Memory B cell (primary cell): Measurements from ENCODE around the gene AAGAB.
"Not testable (repeated sequence)": the region's sequence is repeated elsewhere in the genome, so short reads cannot be mapped to it uniquely, and the experiment has no call there.

Experiments
- ATAC-seq: fragments of 150-1000 bp; cut with Tn5 transposase; 2 replicates; pipeline ENCODE4 v1.10.0; 2021; ENCODE audit warnings: low read depth, mild to moderate bottlenecking, moderate library complexity
- DNase-seq, 2 donors: peaks; one replicate each; pipeline ENCODE4 v3.0.0; 2022; ENCODE audit warnings: low spot score in 2 of 2
- H3K27ac Mint-ChIP-seq: one replicate; pipeline ENCODE4 v1.8.0; 2022; ENCODE audit warnings: mild to moderate bottlenecking, moderate library complexity, mixed read lengths
- H3K27me3 Mint-ChIP-seq: one replicate; pipeline ENCODE4 v1.8.0; 2022; ENCODE audit warnings: mixed read lengths
- H3K36me3 Mint-ChIP-seq: one replicate; pipeline ENCODE4 v1.8.0; 2022; ENCODE audit warnings: mild to moderate bottlenecking, mixed read lengths
- H3K4me1 Mint-ChIP-seq: one replicate; pipeline ENCODE4 v1.8.0; 2022; ENCODE audit warnings: mixed read lengths
- H3K4me3 Mint-ChIP-seq: one replicate; pipeline ENCODE4 v1.8.0; 2022; ENCODE audit warnings: mild to moderate bottlenecking, moderate library complexity, mixed read lengths
- H3K9me3 Mint-ChIP-seq: one replicate; pipeline ENCODE4 v1.8.0; 2022; ENCODE audit warnings: mixed read lengths

The AAGAB gene, protein sequence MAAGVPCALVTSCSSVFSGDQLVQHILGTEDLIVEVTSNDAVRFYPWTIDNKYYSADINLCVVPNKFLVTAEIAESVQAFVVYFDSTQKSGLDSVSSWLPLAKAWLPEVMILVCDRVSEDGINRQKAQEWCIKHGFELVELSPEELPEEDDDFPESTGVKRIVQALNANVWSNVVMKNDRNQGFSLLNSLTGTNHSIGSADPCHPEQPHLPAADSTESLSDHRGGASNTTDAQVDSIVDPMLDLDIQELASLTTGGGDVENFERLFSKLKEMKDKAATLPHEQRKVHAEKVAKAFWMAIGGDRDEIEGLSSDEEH

GRCh38 chr15:67254238-67255175, at the start of gene AAGAB, which contains the start of gene IQCH:
TSS of gene AAGAB (minus strand) at chr15:67254661. CDS start at chr15:67254631, 30 bp downstream.
TSS of gene IQCH (plus strand) at chr15:67254786. CDS start at chr15:67254897, 111 bp downstream.
- ATAC-seq: peak; percentile 88
- peaks cover 3% of the 10 kb centered on the region for H3K36me3 Mint-ChIP-seq
- H3K27ac Mint-ChIP-seq: peak within 1 kb of the TSS; percentile 94
- peaks cover 16% of the 10 kb centered on the region for H3K4me1 Mint-ChIP-seq
- no peaks in the 10 kb centered on the region for H3K27me3 Mint-ChIP-seq
- H3K9me3 Mint-ChIP-seq: no peaks in the 10 kb centered on the region
- DNase-seq: peak; percentile 99
- peak within 1 kb of the TSS; percentile 93 for H3K4me3 Mint-ChIP-seq

DNA sequence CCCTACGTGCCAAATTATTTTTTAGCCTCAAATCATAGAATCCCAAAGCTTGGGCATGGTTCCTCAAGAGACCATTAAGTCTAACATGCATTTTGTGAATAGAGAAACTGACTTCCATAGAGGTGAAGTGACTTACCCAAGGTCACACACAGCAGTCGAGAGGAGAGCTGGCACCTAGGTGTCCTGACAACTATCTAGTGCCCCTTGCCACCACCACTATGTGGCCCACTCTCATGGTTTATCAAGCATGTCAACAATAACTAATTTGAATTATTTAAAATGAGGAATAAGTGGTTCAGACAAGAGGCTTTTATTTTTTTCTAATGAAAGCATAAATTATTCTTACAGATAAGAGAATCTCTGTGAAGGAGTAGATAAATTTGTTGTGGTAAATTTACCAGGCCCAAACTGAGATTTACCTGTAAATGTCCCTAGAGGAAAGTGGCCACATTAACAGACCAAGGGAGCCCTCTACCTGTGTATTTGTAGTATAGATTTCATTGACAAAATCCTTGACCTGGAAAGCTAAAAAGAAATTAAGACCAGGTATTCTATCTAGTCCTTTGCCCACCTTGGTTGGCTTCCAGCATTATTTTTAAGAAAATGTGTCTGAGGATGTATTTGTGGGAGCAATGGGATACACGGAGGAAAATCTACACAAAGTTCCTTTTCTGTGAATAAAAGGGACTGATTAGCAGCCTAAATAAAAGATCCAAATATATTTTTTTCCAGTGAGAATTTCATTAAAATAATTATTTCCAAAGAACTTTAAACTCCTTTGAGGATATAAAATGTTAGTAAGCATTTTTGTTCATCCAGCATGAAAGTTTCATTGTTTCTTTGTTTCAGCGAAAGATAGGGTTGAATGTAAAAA, 49.3 kb upstream of the AAGAB start:
- DNase-seq: peak in 1 of 2 donors; percentile 22
- H3K4me1 Mint-ChIP-seq: no peaks in the 10 kb centered on the region
- H3K27me3 Mint-ChIP-seq: no peaks in the 10 kb centered on the region
- H3K27ac Mint-ChIP-seq: no peak overlapping the region
- H3K9me3 Mint-ChIP-seq: no peaks in the 10 kb centered on the region
- ATAC-seq: peak; percentile 65
- H3K36me3 Mint-ChIP-seq: no peaks in the 10 kb centered on the region
- H3K4me3 Mint-ChIP-seq: no peak overlapping the region

DNA sequence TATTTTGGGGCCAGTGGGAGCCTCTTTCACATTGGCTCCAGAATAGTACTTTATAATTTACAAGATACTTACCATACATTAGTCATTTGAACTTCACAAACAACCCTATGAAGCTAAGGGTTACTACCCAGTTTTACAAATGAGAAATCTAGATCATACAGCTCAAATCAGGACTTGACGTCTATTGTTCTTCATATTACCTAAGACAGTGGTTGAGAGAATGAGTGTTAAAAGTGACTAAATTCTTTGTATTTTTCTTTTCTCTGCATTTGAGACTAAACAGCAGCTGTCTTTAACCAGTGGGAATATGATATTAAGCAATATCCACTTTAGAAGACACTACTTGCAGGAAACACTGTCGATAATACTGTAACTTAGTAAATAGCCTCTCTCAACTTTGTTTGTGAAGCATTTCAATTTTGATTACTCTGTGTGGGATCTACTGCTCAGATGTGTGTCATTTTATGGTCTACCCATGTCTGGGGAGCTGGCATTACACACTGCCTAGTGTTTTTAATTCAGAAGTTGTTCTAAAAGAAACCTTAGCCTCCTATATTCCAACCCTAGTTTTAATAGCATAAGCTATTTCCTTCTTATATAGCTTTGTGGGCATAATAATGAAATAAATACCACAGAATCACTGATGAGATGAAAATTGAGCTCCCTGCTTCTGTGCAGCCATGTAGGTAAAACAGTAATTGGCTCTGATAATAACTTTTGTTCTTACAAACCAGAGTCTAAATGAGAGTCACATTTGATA, 46.0 kb upstream of the AAGAB start:
- Mint-ChIP-seq H3K27ac (no peak overlapping the region), H3K4me1 (peaks cover 14% of the 10 kb centered on the region), H3K27me3 (no peaks in the 10 kb centered on the region), H3K36me3 (no peaks in the 10 kb centered on the region), H3K4me3 (no peak overlapping the region), H3K9me3 (no peaks in the 10 kb centered on the region)
- DNase-seq: no peak
- no peak for ATAC-seq

DNA sequence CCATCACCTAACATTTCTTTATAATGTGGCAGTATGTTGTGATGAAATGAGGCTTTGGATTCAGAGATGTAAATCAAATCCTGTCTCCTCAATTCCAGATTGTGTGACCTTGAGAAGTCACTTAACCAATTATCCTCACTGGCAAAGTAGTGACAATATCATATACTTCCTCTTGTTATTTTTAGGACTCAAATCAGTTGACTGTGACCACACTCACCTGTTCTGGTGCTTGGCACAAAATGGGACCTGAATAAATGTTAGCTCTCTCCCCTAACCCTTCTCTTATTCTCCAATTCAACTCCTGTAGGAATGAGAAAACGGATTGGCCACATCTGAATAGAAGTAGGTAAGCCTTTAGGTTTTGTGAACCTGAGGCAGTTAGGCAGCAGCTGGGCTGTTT, 42.2 kb upstream of the AAGAB start:
- no peaks in the 10 kb centered on the region for H3K9me3 Mint-ChIP-seq
- no peaks in the 10 kb centered on the region for H3K27me3 Mint-ChIP-seq
- no peaks in the 10 kb centered on the region for H3K36me3 Mint-ChIP-seq
- peaks cover 14% of the 10 kb centered on the region for H3K4me1 Mint-ChIP-seq
- ATAC-seq (peak; percentile 82), DNase-seq (no peak)
- H3K4me3 Mint-ChIP-seq: no peak overlapping the region
- peak overlapping the region; percentile 1 for H3K27ac Mint-ChIP-seq

DNA sequence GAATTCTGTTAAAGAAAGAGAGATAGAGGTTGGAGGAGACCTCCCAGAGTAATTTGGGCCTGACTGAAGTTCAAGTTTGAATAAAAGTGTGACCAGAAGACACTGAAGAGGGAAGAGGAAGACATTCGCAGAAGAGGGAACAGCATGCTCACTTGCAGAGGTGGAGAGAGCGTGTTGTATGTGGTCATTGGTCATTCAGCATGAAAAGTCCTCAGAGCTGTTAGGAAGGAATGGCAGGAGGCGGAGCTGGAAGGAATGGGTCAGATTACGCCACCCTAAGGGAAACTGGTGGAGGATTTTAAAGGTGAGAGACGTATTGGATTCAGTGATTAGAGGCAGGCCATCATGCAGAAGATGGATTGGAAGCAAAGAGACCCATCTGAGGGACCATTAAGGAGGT, 41.7 kb upstream of the AAGAB start:
- Mint-ChIP-seq H3K36me3 (no peaks in the 10 kb centered on the region), H3K9me3 (no peaks in the 10 kb centered on the region), H3K27me3 (no peaks in the 10 kb centered on the region), H3K27ac (peak overlapping the region; percentile 1), H3K4me1 (peaks cover 14% of the 10 kb centered on the region), H3K4me3 (no peak overlapping the region)
- no peak for ATAC-seq
- no peak for DNase-seq

DNA sequence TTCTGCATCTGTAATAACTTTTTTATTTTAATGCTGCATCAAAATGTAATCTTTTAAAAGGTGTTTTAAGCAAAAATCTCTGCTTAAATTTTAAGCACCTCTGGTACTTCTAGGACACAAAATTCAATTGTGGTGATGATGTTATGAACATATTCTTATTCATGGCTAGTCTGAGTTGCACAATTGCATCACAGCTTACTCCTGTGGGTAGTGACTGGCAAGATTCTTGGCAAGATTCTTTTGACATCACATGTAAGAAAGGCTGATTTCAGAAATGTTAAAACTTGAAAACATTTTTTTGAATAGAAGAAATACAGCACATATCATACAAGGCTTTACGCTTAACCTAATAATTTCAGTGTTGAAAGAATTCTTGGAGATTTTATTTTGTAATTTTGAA, 35.9 kb upstream of the AAGAB start:
- no peaks in the 10 kb centered on the region for H3K27me3 Mint-ChIP-seq
- no peak for DNase-seq
- no peaks in the 10 kb centered on the region for H3K4me1 Mint-ChIP-seq
- H3K36me3 Mint-ChIP-seq: no peaks in the 10 kb centered on the region
- H3K4me3 Mint-ChIP-seq: no peak overlapping the region
- H3K9me3 Mint-ChIP-seq: peaks cover 5% of the 10 kb centered on the region
- no peak for ATAC-seq
- H3K27ac Mint-ChIP-seq: no peak overlapping the region

GRCh38 chr15:67286400-67286799, 31.9 kb upstream of the AAGAB start:
- not testable (repeated sequence) for H3K4me1 Mint-ChIP-seq, ATAC-seq, DNase-seq, H3K4me3 Mint-ChIP-seq, H3K27ac Mint-ChIP-seq, H3K27me3 Mint-ChIP-seq, H3K36me3 Mint-ChIP-seq, H3K9me3 Mint-ChIP-seq

DNA sequence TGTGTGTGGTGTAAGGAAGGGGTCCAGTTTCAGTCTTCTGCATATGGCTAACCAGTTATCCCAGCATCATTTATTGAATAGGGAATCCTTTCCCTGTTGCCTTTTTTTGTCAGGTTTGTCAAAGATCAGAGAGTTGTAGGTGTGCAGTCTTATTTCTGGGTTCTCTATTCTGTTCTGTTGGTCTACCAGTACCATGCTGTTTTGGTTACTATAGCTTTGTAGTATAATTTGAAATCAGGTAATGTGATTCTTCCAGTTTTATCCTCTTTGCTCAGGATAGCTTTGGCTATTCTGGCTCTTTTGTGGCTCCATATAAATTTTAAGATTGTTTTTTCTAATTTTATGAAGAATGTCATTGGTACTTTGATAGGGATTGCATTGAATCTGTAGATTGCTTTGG, 31.2 kb upstream of the AAGAB start:
- not testable (repeated sequence) for H3K4me1 Mint-ChIP-seq, H3K36me3 Mint-ChIP-seq, H3K9me3 Mint-ChIP-seq, H3K4me3 Mint-ChIP-seq, H3K27me3 Mint-ChIP-seq, DNase-seq, H3K27ac Mint-ChIP-seq, ATAC-seq

DNA sequence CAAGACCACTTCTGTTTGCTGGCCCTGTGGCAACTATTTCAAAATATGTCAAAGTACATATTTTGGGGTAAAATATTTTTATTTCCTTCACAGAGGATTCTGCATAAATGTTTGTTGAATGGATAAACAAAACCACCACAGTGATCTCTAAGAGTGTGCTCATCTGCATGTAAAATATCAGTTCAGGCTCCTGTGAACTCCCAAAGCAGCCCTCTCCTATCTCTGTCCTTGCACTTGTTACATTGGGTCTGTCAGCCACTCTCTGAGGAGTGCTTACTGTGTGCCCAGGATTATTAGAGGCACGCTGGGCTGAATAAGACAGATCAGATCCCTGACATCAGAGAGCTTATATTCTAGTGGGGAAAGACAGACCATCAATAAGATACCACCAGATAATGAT, 27.3 kb upstream of the AAGAB start:
- Mint-ChIP-seq H3K36me3 (no peaks in the 10 kb centered on the region), H3K9me3 (peaks cover 6% of the 10 kb centered on the region), H3K4me1 (no peaks in the 10 kb centered on the region), H3K27ac (no peak overlapping the region), H3K27me3 (peaks cover 2% of the 10 kb centered on the region), H3K4me3 (no peak overlapping the region)
- DNase-seq: no peak
- no peak for ATAC-seq

- DNase-seq: no peak
- peaks cover 2% of the 10 kb centered on the region for H3K27me3 Mint-ChIP-seq
- no peak overlapping the region for H3K4me3 Mint-ChIP-seq
- ATAC-seq: no peak
- H3K4me1 Mint-ChIP-seq: no peaks in the 10 kb centered on the region
- no peaks in the 10 kb centered on the region for H3K9me3 Mint-ChIP-seq
- H3K36me3 Mint-ChIP-seq: peaks cover 1% of the 10 kb centered on the region
- no peak overlapping the region for H3K27ac Mint-ChIP-seq
Measured at GRCh38 chr15:67280217-67280616, 25.8 kb upstream of the AAGAB start.

- Mint-ChIP-seq H3K4me1 (no peaks in the 10 kb centered on the region), H3K4me3 (no peak overlapping the region), H3K27ac (no peak overlapping the region), H3K9me3 (peaks cover 13% of the 10 kb centered on the region), H3K27me3 (peaks cover 2% of the 10 kb centered on the region), H3K36me3 (peaks cover 10% of the 10 kb centered on the region)
- ATAC-seq: no peak
- DNase-seq: no peak
Measured at GRCh38 chr15:67276666-67277065, 22.2 kb upstream of the AAGAB start.

GRCh38 chr15:67274236-67274635, 19.8 kb upstream of the AAGAB start:
- Mint-ChIP-seq H3K9me3 (peaks cover 15% of the 10 kb centered on the region), H3K27me3 (no peaks in the 10 kb centered on the region), H3K27ac (no peak overlapping the region), H3K4me1 (no peaks in the 10 kb centered on the region), H3K36me3 (peaks cover 11% of the 10 kb centered on the region), H3K4me3 (no peak overlapping the region)
- ATAC-seq (no peak), DNase-seq (no peak)
